ENCODE data around the gene EXOC4. TPM values are rescaled to one million over a fixed set of nuclear protein-coding genes. Genes with fewer than 3 reads are reported as not detected.

Gene EXOC4
- 110 and 137 TPM in 2 replicates for total RNA-seq

GRCh38 chr7:133252858-133253518 lies at the start of gene EXOC4:
TSS of gene EXOC4 (plus strand) at chr7:133253078.

Other genes with a start within 250 kb of the EXOC4 start
- gene CHCHD3, start 171.0 kb upstream of the EXOC4 start, total RNA-seq: 79.8 and 97.8 TPM in 2 replicates

Data from smooth muscle cell of bladder (primary cell).